B cell (primary cell): ENCODE data around the gene CHST15.

Experiments used
- CTCF ChIP-seq: fragments of 200-600 bp; IDR thresholded peaks from one replicate; pipeline ENCODE4 v1.8.0; 2022; ENCODE audit warnings: antibody characterized with exemption, mild to moderate bottlenecking
- EZH2 ChIP-seq: IDR thresholded peaks from 2 replicates; pipeline ENCODE4 v1.6.1; 2012; ENCODE audit warnings: borderline replicate concordance, low read depth, mild to moderate bottlenecking, moderate library complexity, low read length; ENCODE audit not compliant: insufficient read depth, poor library complexity, severe bottlenecking

- TF ChIP-seq CTCF (no peak), EZH2 (no peak)
These were observed 21.3 kb downstream of the CHST15 start for GRCh38 chr10:124072106-124072505.
